Astrocyte (in vitro differentiated cells and primary cell): Measurements from ENCODE around the gene ARFIP1. TPM values are rescaled to one million over a fixed set of nuclear protein-coding genes. Genes with fewer than 3 reads are reported as not detected.

Experiments used
- DNase-seq: peaks from one replicate; pipeline ENCODE4 v3.0.0-alpha.2; 2010; ENCODE audit warnings: low read depth
- FAIRE-seq: peaks from 2 replicates; lab custom pipeline; 2011; peaks lifted over from hg19 to GRCh38; lab: Jason Lieb, UNC
- H2AFZ ChIP-seq: 2 replicates; pipeline ENCODE4 v1.6.0; 2012; ENCODE audit warnings: low read depth, low read length, inconsistent platforms
- H3K27ac ChIP-seq: 2 replicates; pipeline ENCODE4 v1.5.1; 2011; ENCODE audit warnings: low read depth, low read length, inconsistent platforms
- H3K27me3 ChIP-seq: 2 replicates; pipeline ENCODE4 v1.6.0; 2011; ENCODE audit warnings: low read length, inconsistent platforms; ENCODE audit not compliant: insufficient read depth
- H3K36me3 ChIP-seq: 2 replicates; pipeline ENCODE4 v1.5.1; 2011; ENCODE audit warnings: low read length, inconsistent platforms; ENCODE audit not compliant: insufficient read depth
- H3K4me1 ChIP-seq: 2 replicates; pipeline ENCODE4 v1.5.1; 2011; ENCODE audit warnings: low read length, inconsistent platforms; ENCODE audit not compliant: insufficient read depth
- H3K4me2 ChIP-seq: 2 replicates; pipeline ENCODE4 v1.6.0; 2012; ENCODE audit warnings: low read length, inconsistent platforms
- H3K4me3 ChIP-seq: 2 replicates; pipeline ENCODE4 v1.5.1; 2011; ENCODE audit warnings: low read depth, mild to moderate bottlenecking, low read length, inconsistent platforms; ENCODE audit not compliant: insufficient read depth
- H3K79me2 ChIP-seq: 2 replicates; pipeline ENCODE4 v1.6.0; 2012; ENCODE audit warnings: mild to moderate bottlenecking, low read length, inconsistent platforms; ENCODE audit not compliant: insufficient read depth
- H3K9ac ChIP-seq: 2 replicates; pipeline ENCODE4 v1.6.0; 2012; ENCODE audit warnings: mild to moderate bottlenecking, low read length, inconsistent platforms
- H3K9me3 ChIP-seq: 2 replicates; pipeline ENCODE4 v1.5.1; 2012; ENCODE audit warnings: low read depth, mild to moderate bottlenecking, low read length, inconsistent platforms; ENCODE audit not compliant: insufficient read depth
- H4K20me1 ChIP-seq: 2 replicates; pipeline ENCODE4 v1.6.0; 2012; ENCODE audit warnings: low read length, inconsistent platforms; ENCODE audit not compliant: insufficient read depth
- H3K27ac Mint-ChIP-seq: one replicate; pipeline ENCODE4 v1.8.0; 2021; ENCODE audit warnings: mild to moderate bottlenecking, mixed read lengths; ENCODE audit not compliant: unreplicated experiment
- H3K27me3 Mint-ChIP-seq: one replicate; pipeline ENCODE4 v1.8.0; 2021; ENCODE audit warnings: low read depth, mixed read lengths; ENCODE audit not compliant: unreplicated experiment
- H3K36me3 Mint-ChIP-seq: one replicate; pipeline ENCODE4 v1.8.0; 2021; ENCODE audit warnings: low read depth, mixed read lengths; ENCODE audit not compliant: unreplicated experiment
- H3K4me1 Mint-ChIP-seq: one replicate; pipeline ENCODE4 v1.8.0; 2021; ENCODE audit warnings: low read depth, mixed read lengths; ENCODE audit not compliant: unreplicated experiment
- H3K4me3 Mint-ChIP-seq: one replicate; pipeline ENCODE4 v1.8.0; 2021; ENCODE audit warnings: mild to moderate bottlenecking, moderate library complexity, mixed read lengths; ENCODE audit not compliant: unreplicated experiment
- H3K9me3 Mint-ChIP-seq: one replicate; pipeline ENCODE4 v1.8.0; 2021; ENCODE audit warnings: mild to moderate bottlenecking, mixed read lengths; ENCODE audit not compliant: unreplicated experiment
- EZH2 ChIP-seq: IDR thresholded peaks from 2 replicates; pipeline ENCODE4 v1.6.1; 2012; ENCODE audit warnings: mild to moderate bottlenecking, low read length, inconsistent platforms; ENCODE audit not compliant: insufficient read depth
- total RNA-seq: library from RNA; stranded (reverse); gene quantifications from 2 replicates; pipeline ENCODE4 v1.2.1, GENCODE V29; 2021
- TF ChIP-seq, protein P1 (sequence below): IDR thresholded peaks from 2 replicates; pipeline ENCODE4 v1.5.1; 2011; ENCODE audit warnings: low read depth, mild to moderate bottlenecking, inconsistent platforms, low read length, moderate library complexity; ENCODE audit not compliant: insufficient read depth

Gene ARFIP1
- total RNA-seq, 1 donor from 2014 or later, result 30.7 TPM

DNA sequence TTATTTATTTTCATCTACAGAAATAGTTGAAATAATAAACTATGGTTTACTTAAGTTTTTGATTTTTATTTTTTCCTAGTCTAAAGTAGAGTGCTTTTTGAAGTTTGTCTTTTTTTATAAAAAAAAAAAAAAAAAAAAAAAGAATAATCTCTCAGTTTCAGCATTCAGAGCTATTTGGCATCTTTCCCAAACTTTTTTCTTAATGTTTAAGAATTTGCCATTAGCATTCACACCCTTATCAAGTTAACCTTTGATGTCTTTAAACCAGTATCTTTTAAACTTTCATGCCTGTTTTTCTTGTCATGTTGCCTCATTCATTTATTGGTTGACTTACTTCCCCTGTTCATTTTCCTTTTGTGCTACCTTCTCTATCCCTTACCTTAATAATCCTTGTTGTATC is 95.5 kb downstream of the ARFIP1 start:
- no peaks in the 10 kb centered on the region for H3K9me3 ChIP-seq
- H4K20me1 ChIP-seq, result no peaks in the 10 kb centered on the region
- H3K36me3 Mint-ChIP-seq, result peaks cover 22% of the 10 kb centered on the region
- H3K9ac ChIP-seq, result no peak overlapping the region
- no peaks in the 10 kb centered on the region for H3K4me1 ChIP-seq
- FAIRE-seq (no peak), DNase-seq (no peak)
- no peak overlapping the region for H3K4me3 ChIP-seq
- no peaks in the 10 kb centered on the region for H3K36me3 ChIP-seq
- no peaks in the 10 kb centered on the region for H3K27me3 ChIP-seq
- H3K4me2 ChIP-seq, result no peak overlapping the region
- H3K27ac ChIP-seq, result no peak overlapping the region
- H3K27ac Mint-ChIP-seq, result no peak overlapping the region
- H3K9me3 Mint-ChIP-seq, result no peaks in the 10 kb centered on the region
- no peak overlapping the region for H3K4me3 Mint-ChIP-seq
- no peaks in the 10 kb centered on the region for H3K27me3 Mint-ChIP-seq
- TF ChIP-seq, protein P1, sequence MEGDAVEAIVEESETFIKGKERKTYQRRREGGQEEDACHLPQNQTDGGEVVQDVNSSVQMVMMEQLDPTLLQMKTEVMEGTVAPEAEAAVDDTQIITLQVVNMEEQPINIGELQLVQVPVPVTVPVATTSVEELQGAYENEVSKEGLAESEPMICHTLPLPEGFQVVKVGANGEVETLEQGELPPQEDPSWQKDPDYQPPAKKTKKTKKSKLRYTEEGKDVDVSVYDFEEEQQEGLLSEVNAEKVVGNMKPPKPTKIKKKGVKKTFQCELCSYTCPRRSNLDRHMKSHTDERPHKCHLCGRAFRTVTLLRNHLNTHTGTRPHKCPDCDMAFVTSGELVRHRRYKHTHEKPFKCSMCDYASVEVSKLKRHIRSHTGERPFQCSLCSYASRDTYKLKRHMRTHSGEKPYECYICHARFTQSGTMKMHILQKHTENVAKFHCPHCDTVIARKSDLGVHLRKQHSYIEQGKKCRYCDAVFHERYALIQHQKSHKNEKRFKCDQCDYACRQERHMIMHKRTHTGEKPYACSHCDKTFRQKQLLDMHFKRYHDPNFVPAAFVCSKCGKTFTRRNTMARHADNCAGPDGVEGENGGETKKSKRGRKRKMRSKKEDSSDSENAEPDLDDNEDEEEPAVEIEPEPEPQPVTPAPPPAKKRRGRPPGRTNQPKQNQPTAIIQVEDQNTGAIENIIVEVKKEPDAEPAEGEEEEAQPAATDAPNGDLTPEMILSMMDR, result no peak
- TF ChIP-seq EZH2, result no peak
- H3K4me1 Mint-ChIP-seq, result peaks cover 5% of the 10 kb centered on the region
- H2AFZ ChIP-seq, result no peak overlapping the region
- H3K79me2 ChIP-seq, result no peaks in the 10 kb centered on the region

GRCh38 chr4:152877868-152878267 is 98.1 kb downstream of the ARFIP1 start:
- DNase-seq (no peak), FAIRE-seq (no peak)
- H3K9ac ChIP-seq, result no peak overlapping the region
- H3K27ac ChIP-seq, result no peak overlapping the region
- H3K4me3 ChIP-seq, result no peak overlapping the region
- H2AFZ ChIP-seq, result no peak overlapping the region
- H3K9me3 Mint-ChIP-seq, result no peaks in the 10 kb centered on the region
- TF ChIP-seq, protein P1, result no peak
- TF ChIP-seq EZH2, result no peak
- H3K4me3 Mint-ChIP-seq, result no peak overlapping the region
- peaks cover 5% of the 10 kb centered on the region for H3K4me1 Mint-ChIP-seq
- peaks cover 19% of the 10 kb centered on the region for H3K36me3 Mint-ChIP-seq
- H3K9me3 ChIP-seq, result no peaks in the 10 kb centered on the region
- no peaks in the 10 kb centered on the region for H3K79me2 ChIP-seq
- no peaks in the 10 kb centered on the region for H3K27me3 ChIP-seq
- peaks cover under 1% of the 10 kb centered on the region for H3K36me3 ChIP-seq
- no peak overlapping the region for H3K27ac Mint-ChIP-seq
- H3K4me1 ChIP-seq, result no peaks in the 10 kb centered on the region
- H4K20me1 ChIP-seq, result no peaks in the 10 kb centered on the region
- H3K4me2 ChIP-seq, result no peak overlapping the region
- no peaks in the 10 kb centered on the region for H3K27me3 Mint-ChIP-seq

DNA sequence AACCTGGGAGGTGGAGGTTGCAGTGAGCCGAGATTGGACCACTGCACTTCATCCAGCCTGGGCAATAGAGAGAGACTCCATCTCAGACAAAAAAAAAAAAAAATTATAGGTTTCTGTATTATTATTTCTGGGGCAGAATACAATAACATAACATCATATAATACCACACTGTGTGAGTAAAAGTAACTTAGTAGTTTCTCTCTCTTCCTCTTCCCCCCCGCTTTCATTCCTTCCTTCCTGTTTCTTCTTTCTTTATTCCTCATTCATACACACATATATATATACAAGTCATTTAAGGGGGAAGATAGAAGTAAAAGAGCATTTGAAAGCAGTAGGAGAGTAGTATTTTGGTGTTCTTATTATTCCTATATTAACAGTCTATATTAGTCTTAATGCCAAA is 100.5 kb downstream of the ARFIP1 start:
- Histone ChIP-seq H3K27me3 (no peaks in the 10 kb centered on the region), H3K9ac (no peak overlapping the region), H3K4me2 (no peak overlapping the region), H3K9me3 (no peaks in the 10 kb centered on the region), H3K4me1 (no peaks in the 10 kb centered on the region), H3K36me3 (peaks cover 4% of the 10 kb centered on the region), H4K20me1 (no peaks in the 10 kb centered on the region), H3K4me3 (no peak overlapping the region), H3K27ac (no peak overlapping the region), H2AFZ (no peak overlapping the region), H3K79me2 (no peaks in the 10 kb centered on the region)
- TF ChIP-seq, protein P1, result no peak
- TF ChIP-seq EZH2, result no peak
- no peak for FAIRE-seq
- DNase-seq, result no peak
- peaks cover 19% of the 10 kb centered on the region for H3K36me3 Mint-ChIP-seq
- H3K9me3 Mint-ChIP-seq, result no peaks in the 10 kb centered on the region
- H3K27ac Mint-ChIP-seq, result no peak overlapping the region
- H3K4me3 Mint-ChIP-seq, result no peak overlapping the region
- no peaks in the 10 kb centered on the region for H3K27me3 Mint-ChIP-seq
- H3K4me1 Mint-ChIP-seq, result no peaks in the 10 kb centered on the region
